GM19023 (cell line): ENCODE results near the gene DDX11.
"Not testable (repeated sequence)": the region's sequence is repeated elsewhere in the genome, so short reads cannot be mapped to it uniquely, and the experiment has no call there.

Experiments
- ATAC-seq: cut with Tn5 transposase; IDR thresholded peaks from one replicate; pipeline ENCODE4 v1.9.1; 2021; ENCODE audit warnings: mild to moderate bottlenecking, moderate library complexity; ENCODE audit not compliant: unreplicated experiment

DDX11 gene

GRCh38 chr12:31098363-31098762 is 24.7 kb downstream of the DDX11 start:
- ATAC-seq: not testable (repeated sequence)

GRCh38 chr12:31098771-31099170 is 25.1 kb downstream of the DDX11 start:
- ATAC-seq: not testable (repeated sequence)

- ATAC-seq: not testable (repeated sequence)
These were observed 25.8 kb downstream of the DDX11 start for GRCh38 chr12:31099434-31099833.

DNA sequence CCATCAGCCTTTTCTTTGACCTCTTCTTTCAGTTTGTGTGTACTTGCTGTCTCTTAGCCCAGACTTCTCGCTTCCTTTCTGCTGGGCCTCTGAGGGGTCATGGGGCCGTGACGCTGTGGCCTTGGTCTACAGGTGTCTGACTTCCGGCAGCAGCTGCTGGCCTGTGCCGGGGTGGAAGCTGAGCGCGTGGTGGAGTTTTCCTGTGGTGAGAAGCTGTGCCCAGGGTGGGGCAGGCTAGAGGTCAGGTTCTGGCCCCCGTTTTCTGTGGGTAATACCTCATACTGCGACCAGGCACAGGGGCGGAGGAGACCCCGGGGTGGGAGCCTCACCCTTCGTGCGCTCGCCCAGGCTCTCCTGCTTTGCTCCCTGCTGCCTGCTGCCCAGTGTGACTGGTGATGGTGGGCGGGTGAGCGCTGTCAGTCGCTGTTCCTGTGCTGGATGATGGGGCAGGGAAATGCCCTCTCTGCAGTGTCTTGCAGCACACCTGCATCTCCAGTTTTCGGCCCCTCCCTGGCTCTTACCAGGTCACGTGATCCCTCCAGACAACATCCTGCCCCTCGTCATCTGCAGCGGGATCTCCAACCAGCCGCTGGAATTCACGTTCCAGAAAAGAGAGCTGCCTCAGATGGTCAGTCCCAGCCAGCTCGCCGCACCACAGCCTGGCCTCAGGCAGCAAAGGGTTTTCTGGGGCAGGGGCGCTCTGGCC is 27.0 kb downstream of the DDX11 start:
- peak; percentile 84 for ATAC-seq

DNA sequence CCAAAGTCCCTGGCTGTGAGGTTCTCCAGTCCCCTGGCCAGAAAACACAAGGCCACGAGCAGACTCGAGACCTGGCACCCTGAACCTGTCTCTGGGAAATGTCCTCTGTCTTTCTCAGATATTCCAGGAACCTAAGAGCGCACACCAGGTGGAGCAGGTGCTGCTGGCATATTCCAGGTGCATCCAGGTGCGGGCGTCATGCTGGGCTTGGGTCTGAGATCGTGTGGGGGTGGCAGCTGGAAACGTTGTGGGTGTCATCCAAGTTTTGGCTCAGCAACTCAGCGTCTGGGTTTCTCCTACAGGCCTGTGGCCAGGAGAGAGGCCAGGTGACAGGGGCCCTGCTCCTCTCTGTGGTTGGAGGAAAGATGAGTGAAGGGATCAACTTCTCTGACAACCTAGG is 28.5 kb downstream of the DDX11 start:
- not testable (repeated sequence) for ATAC-seq

DNA sequence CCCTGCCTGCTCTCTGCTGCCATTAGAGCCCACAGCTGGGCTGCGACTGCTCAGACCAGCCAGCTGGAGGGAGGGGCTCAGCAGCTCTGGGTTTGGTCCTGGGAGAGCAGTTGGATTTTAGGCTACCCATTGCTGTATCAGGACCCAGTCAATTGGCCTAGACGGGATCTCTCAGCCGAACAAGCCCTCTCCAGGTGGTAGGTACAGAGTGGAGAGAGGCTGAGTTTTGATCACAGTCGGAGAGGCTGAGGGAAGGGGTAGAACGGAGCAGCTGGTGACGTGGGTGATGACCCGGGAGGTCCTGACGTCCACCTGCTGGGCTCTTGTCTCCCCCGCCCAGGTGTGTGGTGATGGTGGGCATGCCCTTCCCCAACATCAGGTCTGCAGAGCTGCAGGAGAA is 28.9 kb downstream of the DDX11 start:
- ATAC-seq: not testable (repeated sequence)

- ATAC-seq: not testable (repeated sequence)
These were observed 29.9 kb downstream of the DDX11 start for GRCh38 chr12:31103561-31103975.

GRCh38 chr12:31104220-31104619 is 30.6 kb downstream of the DDX11 start:
- ATAC-seq: not testable (repeated sequence)

GRCh38 chr12:31104773-31105172 is 31.1 kb downstream of the DDX11 start:
- ATAC-seq: not testable (repeated sequence)

GRCh38 chr12:31105668-31106067 is 32.0 kb downstream of the DDX11 start:
- no peak for ATAC-seq

DNA sequence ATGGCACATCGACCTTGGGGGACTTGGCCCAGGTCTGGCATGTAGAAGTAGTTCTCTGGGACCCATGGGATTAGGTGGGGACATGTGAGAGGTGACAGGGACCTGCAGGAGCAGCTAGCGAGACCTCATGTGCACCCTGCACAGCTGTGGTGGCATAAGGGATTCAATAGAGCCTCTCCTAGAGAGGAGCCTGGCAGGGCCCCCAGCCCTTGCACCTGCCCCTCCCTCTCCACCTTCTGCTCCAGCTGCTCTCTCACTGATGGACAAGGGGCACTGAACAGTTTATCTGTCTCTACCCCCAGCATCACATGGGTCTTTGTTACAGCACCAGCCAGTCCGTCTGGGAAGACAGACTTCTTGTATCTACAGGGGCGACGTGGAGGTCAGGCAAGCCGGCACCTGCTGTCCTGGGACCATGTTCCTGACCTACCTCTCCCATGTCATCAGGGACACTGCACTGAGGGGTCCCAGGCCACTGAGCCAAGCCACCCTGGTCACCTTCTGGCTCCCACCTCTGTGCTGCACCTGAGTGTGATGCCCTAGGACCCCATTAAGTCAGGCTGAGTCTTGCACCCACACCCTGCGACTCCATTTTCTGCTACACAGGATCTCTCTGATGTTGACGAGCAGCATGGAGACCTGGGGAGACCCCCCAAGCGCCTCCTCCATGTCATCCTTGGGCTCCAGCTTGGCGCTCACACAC is 32.6 kb downstream of the DDX11 start:
- ATAC-seq: no peak

GRCh38 chr12:31109773-31110172 is 36.1 kb downstream of the DDX11 start:
- ATAC-seq: not testable (repeated sequence)

GRCh38 chr12:31110263-31110662 is 36.6 kb downstream of the DDX11 start:
- ATAC-seq: not testable (repeated sequence)

DNA sequence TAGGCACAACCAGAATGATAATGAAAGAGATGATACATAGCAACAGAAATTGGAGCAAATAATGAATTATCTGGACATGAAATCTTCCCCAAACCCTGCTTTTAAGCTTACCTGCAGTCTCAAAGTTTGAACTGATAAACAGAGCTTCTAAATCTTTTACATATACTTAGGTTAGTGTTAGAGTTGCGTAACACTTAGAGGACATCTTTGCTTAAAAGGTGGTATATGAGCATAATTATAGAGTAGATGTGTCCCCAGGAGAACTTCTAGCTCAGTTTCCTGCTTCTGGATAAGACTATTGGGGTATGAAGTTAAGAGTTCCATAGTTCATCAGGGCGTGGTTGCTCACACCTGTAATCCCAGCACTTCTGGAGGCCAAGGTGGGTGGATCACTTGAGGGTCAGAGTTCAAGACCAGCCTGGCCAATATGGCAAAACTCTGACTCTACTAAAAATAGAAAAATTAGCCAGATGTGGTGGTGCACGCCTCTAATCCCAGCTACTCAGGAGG is 41.5 kb downstream of the DDX11 start:
- ATAC-seq: not testable (repeated sequence)

DNA sequence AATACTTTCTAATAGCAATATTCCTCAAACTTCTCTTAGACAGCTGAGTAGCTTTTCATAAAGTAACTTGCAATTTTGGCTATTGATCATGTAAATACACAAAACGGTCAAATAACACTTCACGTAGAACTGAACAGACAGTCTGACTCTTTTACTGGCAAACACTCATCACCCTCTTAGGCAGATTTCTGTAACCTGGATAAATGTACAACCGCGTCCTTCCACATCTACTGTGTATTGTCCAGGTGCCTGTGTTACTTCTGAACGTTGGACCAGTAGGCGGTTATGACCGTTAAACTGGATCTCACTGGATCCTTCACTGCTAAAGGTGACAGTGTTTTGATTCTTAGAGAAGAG is 43.2 kb downstream of the DDX11 start:
- ATAC-seq: peak; percentile 11

- ATAC-seq: peak; percentile 84
These were observed 43.7 kb downstream of the DDX11 start for GRCh38 chr12:31117203-31118011.

GRCh38 chr12:31118347-31119191 is 44.9 kb downstream of the DDX11 start:
- ATAC-seq: no peak

DNA sequence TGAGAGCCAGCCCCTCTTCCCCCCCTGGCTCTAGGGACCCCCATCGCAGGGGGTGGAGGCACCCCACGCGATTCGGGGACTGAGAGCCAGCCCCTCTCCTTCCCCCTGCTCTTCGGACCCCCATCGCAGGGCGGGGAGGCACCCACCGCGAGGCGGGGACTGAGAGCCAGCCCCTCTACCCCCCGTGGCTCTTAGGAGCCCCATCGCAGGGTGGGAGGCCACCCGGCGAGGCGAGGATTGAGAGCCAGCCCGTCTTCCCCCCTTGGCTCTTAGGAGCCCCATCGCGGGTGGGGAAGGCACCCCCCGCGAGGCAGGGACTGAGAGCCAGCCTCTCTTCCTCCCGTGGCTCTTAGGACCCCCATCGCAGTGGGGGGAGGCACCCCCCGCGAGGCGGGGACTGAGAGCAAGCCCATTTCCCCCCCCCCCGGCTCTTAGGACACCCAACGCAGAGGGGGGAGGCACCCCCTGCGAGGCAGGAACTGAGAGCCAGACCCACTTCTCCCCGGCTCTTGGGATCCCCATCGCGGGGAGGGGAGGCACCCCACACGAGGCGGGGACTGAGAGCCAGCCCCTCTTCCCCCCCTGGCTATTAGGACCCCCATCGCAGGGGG is 45.6 kb downstream of the DDX11 start:
- ATAC-seq: no peak

GRCh38 chr12:31119803-31120211 is 46.1 kb downstream of the DDX11 start:
- ATAC-seq: no peak

DNA sequence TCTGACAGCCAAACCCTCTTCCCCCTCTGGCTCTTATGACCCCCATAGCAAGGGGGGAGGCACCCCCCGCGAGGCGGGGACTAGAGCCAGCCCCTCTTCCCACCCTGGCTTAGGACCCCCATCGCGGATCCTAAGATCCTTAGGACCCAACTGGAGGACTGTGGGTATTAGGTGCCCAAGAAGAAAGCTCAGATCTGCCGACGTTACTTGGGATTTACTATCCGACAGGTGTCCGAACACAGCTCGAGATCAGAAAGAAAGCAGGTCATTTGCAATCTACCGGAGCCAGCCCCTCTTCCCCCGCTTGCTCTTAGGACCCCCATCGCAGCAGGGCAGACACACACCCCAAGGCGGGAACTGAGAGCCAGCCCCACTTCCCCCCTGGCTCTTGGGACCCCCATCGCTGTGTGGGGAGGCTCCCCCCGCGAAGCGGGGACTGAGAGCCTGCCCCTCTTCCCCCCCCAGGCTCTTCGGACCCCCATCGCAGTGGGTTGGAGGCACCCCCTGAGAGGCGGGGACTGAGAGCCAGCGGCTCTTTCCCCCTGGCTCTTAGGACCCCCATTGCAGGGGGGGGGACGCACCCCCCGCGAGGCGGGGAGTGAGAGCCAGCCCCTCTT is 46.8 kb downstream of the DDX11 start:
- no peak for ATAC-seq
